ENCODE measurements around the gene MAD1L1. TPM values are rescaled to one million over a fixed set of nuclear protein-coding genes. Genes with fewer than 3 reads are reported as not detected.

MAD1L1 gene
- total RNA-seq, 4 donors from 2014 or later: 18.4 to 39.1 (median 25.7) TPM

GRCh38 chr7:1899951-1900762, 332.6 kb downstream of the MAD1L1 start:
- ATAC-seq (ENCODE audit: low FRiP score) (no peak), DNase-seq (ENCODE audit: low spot score) (no peak)
- TF ChIP-seq CTCF (IDR thresholded peaks at IDR 0.05): no peak

GRCh38 chr7:1899196-1899595, 333.5 kb downstream of the MAD1L1 start:
- no peak for DNase-seq (ENCODE audit: low spot score)
- TF ChIP-seq CTCF (IDR thresholded peaks at IDR 0.05): no peak
- ATAC-seq (ENCODE audit: low FRiP score): no peak

GRCh38 chr7:1898628-1899185, 334.0 kb downstream of the MAD1L1 start:
- TF ChIP-seq CTCF (IDR thresholded peaks at IDR 0.05): no peak
- ATAC-seq (ENCODE audit: low FRiP score) (no peak), DNase-seq (ENCODE audit: low spot score) (no peak)

GRCh38 chr7:1897861-1898627, 334.7 kb downstream of the MAD1L1 start:
- ATAC-seq (ENCODE audit: low FRiP score) (no peak), DNase-seq (ENCODE audit: low spot score) (no peak)
- no peak for TF ChIP-seq CTCF (IDR thresholded peaks at IDR 0.05)

GRCh38 chr7:1897076-1897860, 335.5 kb downstream of the MAD1L1 start:
- TF ChIP-seq CTCF (IDR thresholded peaks at IDR 0.05): no peak
- ATAC-seq (ENCODE audit: low FRiP score) (no peak), DNase-seq (ENCODE audit: low spot score) (no peak)

- ATAC-seq (ENCODE audit: low FRiP score) (no peak), DNase-seq (ENCODE audit: low spot score) (no peak)
- TF ChIP-seq CTCF (IDR thresholded peaks at IDR 0.05): no peak
Observed at GRCh38 chr7:1895664-1896515, 336.9 kb downstream of the MAD1L1 start.
